Measurements from ENCODE around the gene DOCK4. TPM values are rescaled to one million over a fixed set of nuclear protein-coding genes. Genes with fewer than 3 reads are reported as not detected.

Gene DOCK4
- polyA plus RNA-seq, 1 donor (not counting 4 experiments of a cell fraction or from before 2014, with no cell fraction given), result 13.9 TPM

DNA sequence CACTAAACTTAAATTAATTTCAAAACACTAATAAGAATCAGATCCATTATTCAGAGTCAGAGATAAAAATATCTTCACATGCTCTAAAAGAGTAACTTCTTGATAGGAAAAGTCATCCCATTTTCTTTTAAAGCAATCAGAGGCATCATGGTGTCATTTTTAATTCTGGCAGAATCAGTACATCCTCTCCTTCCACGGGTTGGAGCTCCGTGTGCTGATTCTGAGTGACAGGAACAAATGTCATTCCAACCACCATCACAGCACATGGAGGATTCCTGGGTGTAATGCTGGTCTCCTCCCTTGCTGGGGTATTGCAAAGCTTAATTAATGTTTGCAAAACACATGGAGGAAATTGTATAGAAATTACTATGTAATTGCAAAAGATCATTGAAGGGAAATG lies 529.4 kb downstream of the DOCK4 start:
- Histone ChIP-seq H4K20me1 (ENCODE audit: control insufficient read depth, extremely low read depth, insufficient read depth, low read length) (no peaks in the 10 kb centered on the region), H3K9me3 (ENCODE audit: control insufficient read depth, low read depth, low read length) (no peaks in the 10 kb centered on the region), H3K9me1 (ENCODE audit: control insufficient read depth, extremely low read depth, insufficient read depth, low read length) (no peaks in the 10 kb centered on the region), H3K27me3 (ENCODE audit: control insufficient read depth, extremely low read depth, insufficient read depth, low read length) (peaks cover 5% of the 10 kb centered on the region), H3K4me1 (ENCODE audit: control insufficient read depth, extremely low read depth, insufficient read depth, low read length) (peaks cover 3% of the 10 kb centered on the region), H3K4me3 (ENCODE audit: control insufficient read depth in 2 of 3, extremely low read depth in 1 of 3, insufficient read depth in 2 of 3, low read depth in 1 of 3, low read length in 3 of 3) (no peak overlapping the region), H3K4me2 (ENCODE audit: control insufficient read depth, extremely low read depth, insufficient read depth, low read depth, low read length) (no peak overlapping the region), H2AFZ (ENCODE audit: control insufficient read depth, low read length) (no peak overlapping the region), H3K27ac (ENCODE audit: control insufficient read depth, insufficient read depth, low read length) (no peak overlapping the region), H3K9ac (ENCODE audit: control insufficient read depth, extremely low read depth, insufficient read depth, low read length) (no peak overlapping the region), H3K36me3 (ENCODE audit: control insufficient read depth in 2 of 2, extremely low read depth in 1 of 2, insufficient read depth in 2 of 2, low read length in 2 of 2) (no peaks in the 10 kb centered on the region), H3K79me2 (ENCODE audit: control insufficient read depth, insufficient read depth, low read length) (no peaks in the 10 kb centered on the region)
- TF ChIP-seq EZH2 (IDR thresholded peaks at IDR 0.05; ENCODE audit: low read length) (no peak), CTCF (optimal IDR thresholded peaks at IDR 0.05 in 1 of 3, IDR thresholded peaks at IDR 0.05 in 1 of 3, conservative IDR thresholded peaks at IDR 0.05 in 1 of 3; ENCODE audit: extremely low read depth in 1 of 3, insufficient read depth in 2 of 3, low read length in 3 of 3) (no peak)
- dilution Hi-C loops (cut with MboI; ENCODE audit: extremely low pct_ligation_motif_present, low sequenced_read_pairs), result no loop called here
- DNase-seq (ENCODE audit: low read depth, low spot score) (no peak), FAIRE-seq (no peak)

Small RNA genes lying within 50 kb of the gene (small RNA-seq; reads per million reads assigned to genes)
- gene RNA5SP237 (ENCODE audit: insufficient read length in 3 of 3, low read depth in 3 of 3, low replicate concordance in 1 of 3), result 0 reads per million in 3 experiments

Other genes with a start within 250 kb of the DOCK4 start
- gene ZNF277, start 296 bp upstream of the DOCK4 start, polyA plus RNA-seq, result 13.2 to 20.2 TPM (median 14.3 TPM) in 3 replicates
- gene IFRD1, start 244.1 kb upstream of the DOCK4 start, polyA plus RNA-seq, result 21.0 to 38.3 TPM (median 28.6 TPM) in 3 replicates